Erythroblast (primary cell): ENCODE measurements around the gene TRIM14.

ENCODE experiments used
- GATA1 ChIP-seq: IDR thresholded peaks from 2 replicates; pipeline ENCODE4 v1.6.1; 2011; ENCODE audit warnings: low read depth, mild to moderate bottlenecking, control low read depth, low read length, moderate library complexity
- POLR2A ChIP-seq: IDR thresholded peaks from 2 replicates; pipeline ENCODE4 v1.6.1; 2011; ENCODE audit warnings: mild to moderate bottlenecking, low read length

GRCh38 chr9:98095401-98095800 is 23.6 kb downstream of the TRIM14 start:
- no peak for TF ChIP-seq POLR2A
- no peak for TF ChIP-seq GATA1
